IgD-negative memory B cell (primary cell): Measurements from ENCODE around the gene IL6. TPM values are rescaled to one million over a fixed set of nuclear protein-coding genes. Genes with fewer than 3 reads are reported as not detected.

Source experiments
- H3K27ac Mint-ChIP-seq, 3 donors: one replicate each; pipeline ENCODE4 v1.8.0; 2020 to 2022; ENCODE audit warnings: mild to moderate bottlenecking in 3 of 3, mixed read lengths in 3 of 3, moderate library complexity in 1 of 3
- H3K27me3 Mint-ChIP-seq: one replicate; pipeline ENCODE4 v1.8.0; 2021; ENCODE audit warnings: mixed read lengths
- H3K36me3 Mint-ChIP-seq: one replicate; pipeline ENCODE4 v1.8.0; 2020; ENCODE audit warnings: mild to moderate bottlenecking, mixed read lengths
- H3K4me1 Mint-ChIP-seq, 3 donors: one replicate each; pipeline ENCODE4 v1.8.0; 2020 to 2022; ENCODE audit warnings: mixed read lengths in 3 of 3, mild to moderate bottlenecking in 1 of 3
- H3K4me3 Mint-ChIP-seq, 4 donors: one replicate each; pipeline ENCODE4 v1.8.0; 2020 to 2022; ENCODE audit warnings: mild to moderate bottlenecking in 4 of 4, mixed read lengths in 4 of 4, moderate library complexity in 3 of 4
- H3K9me3 Mint-ChIP-seq, 3 donors: one replicate each; pipeline ENCODE4 v1.8.0; 2020 to 2021; ENCODE audit warnings: mixed read lengths in 3 of 3, mild to moderate bottlenecking in 1 of 3
- polyA plus RNA-seq: library from polyadenylated mRNA; unstranded; fragments of 300-500 nt; fragmentation: Illumina TruSeq; gene quantifications from one replicate; pipeline ENCODE4 v1.2.3, GENCODE V29; 2021

The IL6 gene
- polyA plus RNA-seq, 1 donor from 2014 or later = 3.8 TPM

GRCh38 chr7:22712999-22713398 lies 14.0 kb upstream of the IL6 start:
- peak overlapping the region; percentile 13 to 95 (median 24) for H3K27ac Mint-ChIP-seq
- H3K36me3 Mint-ChIP-seq = no peaks in the 10 kb centered on the region
- no peaks in the 10 kb centered on the region for H3K9me3 Mint-ChIP-seq
- peaks cover 10 to 28% (median 26%) of the 10 kb centered on the region in 3 donors for H3K4me1 Mint-ChIP-seq
- peak overlapping the region in 2 of 4 donors; percentile 4 to 5 for H3K4me3 Mint-ChIP-seq
- no peaks in the 10 kb centered on the region for H3K27me3 Mint-ChIP-seq

GRCh38 chr7:22713463-22713862 lies 13.5 kb upstream of the IL6 start:
- H3K4me1 Mint-ChIP-seq = peaks cover 10 to 28% (median 28%) of the 10 kb centered on the region in 3 donors
- H3K27me3 Mint-ChIP-seq = no peaks in the 10 kb centered on the region
- H3K9me3 Mint-ChIP-seq = no peaks in the 10 kb centered on the region
- H3K4me3 Mint-ChIP-seq = no peak overlapping the region
- no peaks in the 10 kb centered on the region for H3K36me3 Mint-ChIP-seq
- peak overlapping the region in 1 of 3 donors; percentile 24 for H3K27ac Mint-ChIP-seq

- Mint-ChIP-seq H3K4me1 (peaks cover 10 to 26% (median 20%) of the 10 kb centered on the region in 3 donors), H3K27me3 (no peaks in the 10 kb centered on the region), H3K27ac (no peak overlapping the region), H3K9me3 (no peaks in the 10 kb centered on the region), H3K4me3 (no peak overlapping the region), H3K36me3 (no peaks in the 10 kb centered on the region)
Measured at GRCh38 chr7:22715969-22716368, 11.0 kb upstream of the IL6 start.

GRCh38 chr7:22717760-22718159 lies 9.2 kb upstream of the IL6 start:
- no peak overlapping the region for H3K27ac Mint-ChIP-seq
- no peaks in the 10 kb centered on the region for H3K27me3 Mint-ChIP-seq
- no peaks in the 10 kb centered on the region for H3K9me3 Mint-ChIP-seq
- no peaks in the 10 kb centered on the region for H3K36me3 Mint-ChIP-seq
- no peak overlapping the region for H3K4me3 Mint-ChIP-seq
- peaks cover 12 to 22% (median 21%) of the 10 kb centered on the region in 3 donors for H3K4me1 Mint-ChIP-seq

GRCh38 chr7:22718200-22718711 lies 8.7 kb upstream of the IL6 start:
- Mint-ChIP-seq H3K36me3 (no peaks in the 10 kb centered on the region), H3K27me3 (no peaks in the 10 kb centered on the region), H3K4me1 (peaks cover 12 to 22% (median 21%) of the 10 kb centered on the region in 3 donors), H3K9me3 (no peaks in the 10 kb centered on the region), H3K27ac (no peak overlapping the region), H3K4me3 (no peak overlapping the region)

- H3K27ac Mint-ChIP-seq = no peak overlapping the region
- H3K27me3 Mint-ChIP-seq = no peaks in the 10 kb centered on the region
- H3K4me3 Mint-ChIP-seq = no peak overlapping the region
- H3K9me3 Mint-ChIP-seq = no peaks in the 10 kb centered on the region
- H3K36me3 Mint-ChIP-seq = no peaks in the 10 kb centered on the region
- H3K4me1 Mint-ChIP-seq = peaks cover 14 to 27% (median 23%) of the 10 kb centered on the region in 3 donors
Measured at GRCh38 chr7:22718911-22719420, 8.0 kb upstream of the IL6 start.

GRCh38 chr7:22720791-22721786 lies 5.9 kb upstream of the IL6 start:
- Mint-ChIP-seq H3K4me1 (peaks cover 21 to 41% (median 36%) of the 10 kb centered on the region in 3 donors), H3K27ac (peak overlapping the region in 2 of 3 donors; percentile 34 to 36), H3K4me3 (peak overlapping the region in 1 of 4 donors; percentile 39), H3K27me3 (no peaks in the 10 kb centered on the region), H3K36me3 (no peaks in the 10 kb centered on the region), H3K9me3 (no peaks in the 10 kb centered on the region)

- H3K36me3 Mint-ChIP-seq = no peaks in the 10 kb centered on the region
- H3K9me3 Mint-ChIP-seq = no peaks in the 10 kb centered on the region
- H3K27me3 Mint-ChIP-seq = no peaks in the 10 kb centered on the region
- peak overlapping the region in 3 of 4 donors; percentile 11 to 65 (median 35) for H3K4me3 Mint-ChIP-seq
- H3K4me1 Mint-ChIP-seq = peaks cover 28 to 48% (median 45%) of the 10 kb centered on the region in 3 donors
- H3K27ac Mint-ChIP-seq = peak overlapping the region; percentile 1 to 91 (median 40)
Measured at GRCh38 chr7:22722536-22723180, 4.3 kb upstream of the IL6 start.

GRCh38 chr7:22723181-22723601 lies 3.8 kb upstream of the IL6 start:
- no peaks in the 10 kb centered on the region for H3K9me3 Mint-ChIP-seq
- peak overlapping the region; percentile 1 to 91 (median 40) for H3K27ac Mint-ChIP-seq
- H3K36me3 Mint-ChIP-seq = no peaks in the 10 kb centered on the region
- peaks cover under 1% of the 10 kb centered on the region for H3K27me3 Mint-ChIP-seq
- H3K4me1 Mint-ChIP-seq = peaks cover 28 to 47% (median 46%) of the 10 kb centered on the region in 3 donors
- H3K4me3 Mint-ChIP-seq = peak overlapping the region; percentile 3 to 75 (median 26)

GRCh38 chr7:22723637-22724036 lies 3.4 kb upstream of the IL6 start:
- Mint-ChIP-seq H3K9me3 (no peaks in the 10 kb centered on the region), H3K27ac (peak overlapping the region in 2 of 3 donors; percentile 1 to 40), H3K4me1 (peaks cover 30 to 51% (median 49%) of the 10 kb centered on the region in 3 donors), H3K4me3 (peak overlapping the region; percentile 3 to 75 (median 26)), H3K36me3 (no peaks in the 10 kb centered on the region), H3K27me3 (peaks cover 2% of the 10 kb centered on the region)

GRCh38 chr7:22724861-22725260 lies 2.1 kb upstream of the IL6 start:
- peaks cover 2% of the 10 kb centered on the region for H3K27me3 Mint-ChIP-seq
- H3K4me3 Mint-ChIP-seq = peak overlapping the region in 3 of 4 donors; percentile 81 to 96 (median 95)

GRCh38 chr7:22725585-22725984 lies 1.4 kb upstream of the IL6 start:
- no peaks in the 10 kb centered on the region for H3K9me3 Mint-ChIP-seq
- H3K4me3 Mint-ChIP-seq = peak overlapping the region; percentile 77 to 96 (median 88)
- H3K27me3 Mint-ChIP-seq = peaks cover 2% of the 10 kb centered on the region
- no peaks in the 10 kb centered on the region for H3K36me3 Mint-ChIP-seq
- H3K4me1 Mint-ChIP-seq = peaks cover 30 to 51% (median 43%) of the 10 kb centered on the region in 3 donors
- peak overlapping the region; percentile 66 to 89 (median 68) for H3K27ac Mint-ChIP-seq

More at GRCh38 chr7:22724861-22725260, 2.1 kb upstream of the IL6 start:
- Mint-ChIP-seq H3K36me3 (no peaks in the 10 kb centered on the region), H3K9me3 (no peaks in the 10 kb centered on the region), H3K4me1 (peaks cover 30 to 51% (median 43%) of the 10 kb centered on the region in 3 donors), H3K27ac (peak overlapping the region in 2 of 3 donors; percentile 66 to 89)

GRCh38 chr7:22726345-22726906 lies 574 bp upstream of the IL6 start:
- Mint-ChIP-seq H3K4me1 (peaks cover 33 to 51% (median 48%) of the 10 kb centered on the region in 3 donors), H3K4me3 (peak overlapping the region; percentile 77 to 96 (median 88)), H3K27me3 (peaks cover 2% of the 10 kb centered on the region), H3K27ac (peak overlapping the region; percentile 66 to 89 (median 68)), H3K36me3 (no peaks in the 10 kb centered on the region), H3K9me3 (no peaks in the 10 kb centered on the region)

GRCh38 chr7:22727714-22728035 lies 675 bp downstream of the IL6 start:
- Mint-ChIP-seq H3K36me3 (no peaks in the 10 kb centered on the region), H3K9me3 (no peaks in the 10 kb centered on the region), H3K27ac (peak overlapping the region; percentile 26 to 89 (median 67)), H3K27me3 (peaks cover 2% of the 10 kb centered on the region), H3K4me3 (peak overlapping the region; percentile 77 to 96 (median 88)), H3K4me1 (peaks cover 30 to 45% (median 45%) of the 10 kb centered on the region in 3 donors)
